K562 (cell line): ENCODE data around the gene EFHC2. TPM values are rescaled to one million over a fixed set of nuclear protein-coding genes. Genes with fewer than 3 reads are reported as not detected.

Experiments
- ATAC-seq: fragments of 200-7000 bp; cut with Tn5 transposase; 3 replicates; pipeline ENCODE4 v1.9.1; 2020; ENCODE audit warnings: moderate library complexity
- BruUV-seq: library from RNA; stranded (reverse); fragments of 400-500 nt; replicated peaks from 2 replicates; lab custom pipeline; 2021; lab: Mats Ljungman, UMichigan
- CTCF ChIA-PET: fragments of 300-600 bp; formaldehyde crosslinking; extraction: SDS; loops from one replicate; lab custom pipeline; 2021; ENCODE audit warnings: low intra/inter-chr PET ratio; lab: Yijun Ruan, JAX
- POLR2A ChIA-PET: fragments of 300-600, 350-650 bp; sonication (Branson Sonifier 250); formaldehyde crosslinking; extraction: SDS; loops from one replicate; lab custom pipeline; 2021; ENCODE audit warnings: antibody characterized with exemption, inconsistent platforms; lab: Yijun Ruan, JAX
- DNase-seq, 4 experiments: peaks; one replicate each; pipeline versions ENCODE4 v3.0.0 to v3.0.0-alpha.2; 2011 to 2018; ENCODE audit warnings: low spot score in 3 of 4, mixed read lengths in 3 of 4; ENCODE audit errors: extremely low read depth in 1 of 4
- FAIRE-seq: peaks from 2 replicates; lab custom pipeline; 2011; peaks lifted over from hg19 to GRCh38; lab: Jason Lieb, UNC
- H2AFZ ChIP-seq: 2 replicates; pipeline ENCODE4 v1.6.0; 2011; ENCODE audit warnings: low read depth, low read length, control low read depth, inconsistent platforms
- H3K27ac ChIP-seq: fragments of 200-600 bp; 3 replicates; pipeline ENCODE4 v1.8.0; 2011; ENCODE audit warnings: low read depth, mild to moderate bottlenecking, control low read depth, inconsistent platforms, low read length, moderate library complexity, mixed read lengths; ENCODE audit errors: extremely low read depth
- H3K27me3 ChIP-seq, 2 experiments: fragments of 300-600 bp in 1 of 2; 2 replicates in 1 of 2; 3 replicates in 1 of 2; pipeline versions ENCODE4 v1.6.0 to v1.8.0; 2011; ENCODE audit warnings: inconsistent platforms in 2 of 2, low read length in 2 of 2, mild to moderate bottlenecking in 1 of 2, mixed read lengths in 1 of 2, moderate library complexity in 1 of 2; ENCODE audit not compliant: control insufficient read depth in 2 of 2, insufficient read depth in 2 of 2
- H3K36me3 ChIP-seq: fragments of 300-600 bp; 3 replicates; pipeline ENCODE4 v1.8.0; 2011; ENCODE audit warnings: mild to moderate bottlenecking, low read length, inconsistent platforms; ENCODE audit not compliant: control insufficient read depth, insufficient read depth
- H3K4me1 ChIP-seq, 2 experiments: fragments of 200-600 bp in 1 of 2; replicated peaks in 1 of 2; 2 replicates in 1 of 2; 3 replicates in 1 of 2; pipeline versions ENCODE4 v1.5.1 to v1.8.0; 2011; ENCODE audit warnings: inconsistent platforms in 2 of 2, low read length in 2 of 2, mild to moderate bottlenecking in 1 of 2, mixed read lengths in 1 of 2, moderate library complexity in 1 of 2; ENCODE audit not compliant: control insufficient read depth in 2 of 2, insufficient read depth in 2 of 2
- H3K4me2 ChIP-seq: 2 replicates; pipeline ENCODE4 v1.6.1; 2011; ENCODE audit warnings: low read length, control low read depth, inconsistent platforms, mixed read lengths; ENCODE audit not compliant: insufficient read depth
- H3K4me3 ChIP-seq: fragments of 200-600 bp; sonication (generic), shearing (Covaris generic); 2 replicates; pipeline ENCODE4 v1.5.1; 2016; ENCODE audit warnings: control low read depth, inconsistent platforms
- H3K79me2 ChIP-seq: fragments of 200-600 bp; 3 replicates; pipeline ENCODE4 v1.8.0; 2011; ENCODE audit warnings: low read length, inconsistent platforms; ENCODE audit not compliant: control insufficient read depth, insufficient read depth
- H3K9ac ChIP-seq, 2 experiments: 2 replicates each; pipeline versions ENCODE4 v1.6.0 to v1.6.1; 2011; ENCODE audit warnings: low read depth in 2 of 2, low read length in 2 of 2, control low read depth in 1 of 2, inconsistent platforms in 1 of 2, mild to moderate bottlenecking in 1 of 2, mixed read lengths in 1 of 2; ENCODE audit not compliant: insufficient read depth in 1 of 2
- H3K9me1 ChIP-seq: one replicate; pipeline ENCODE4 v1.6.0; 2011; ENCODE audit warnings: inconsistent platforms, mild to moderate bottlenecking, low read length, moderate library complexity; ENCODE audit not compliant: control insufficient read depth, insufficient read depth
- H3K9me3 ChIP-seq: replicated peaks from 2 replicates; pipeline ENCODE4 v1.5.1; 2011; ENCODE audit warnings: low read depth, low read length, inconsistent platforms; ENCODE audit not compliant: control insufficient read depth, insufficient read depth
- H4K20me1 ChIP-seq: replicated peaks from 2 replicates; pipeline ENCODE4 v1.6.1; 2011; ENCODE audit warnings: low read length, inconsistent platforms, mixed read lengths; ENCODE audit not compliant: control insufficient read depth, insufficient read depth
- ELK1 ChIP-seq: sonication (generic); formaldehyde crosslinking; IDR thresholded peaks from 2 replicates; pipeline ENCODE4 v1.8.1; 2022; ENCODE audit warnings: missing genetic modification reagents
- FOXA3 ChIP-seq, 2 experiments: fragments of 450-650 bp in 1 of 2; sonication (generic) in 1 of 2; formaldehyde crosslinking; IDR thresholded peaks in 1 of 2; conservative IDR thresholded peaks in 1 of 2; 2 replicates each; pipeline versions ENCODE4 v1.4.0 to v1.8.0; 2020 to 2022; ENCODE audit warnings: mild to moderate bottlenecking in 2 of 2, missing genetic modification reagents in 1 of 2
- FOXM1 ChIP-seq, 2 experiments: fragments of 450-650 bp in 1 of 2; sonication (generic) in 1 of 2; formaldehyde crosslinking in 1 of 2; IDR thresholded peaks; 2 replicates each; pipeline versions ENCODE4 v1.6.1 to v1.9.0; 2017 to 2022; ENCODE audit warnings: low read depth in 2 of 2, mild to moderate bottlenecking in 2 of 2, missing genetic modification reagents in 1 of 2, moderate library complexity in 1 of 2
- MEF2D ChIP-seq: conservative IDR thresholded peaks from 2 replicates; pipeline ENCODE4 v1.6.1; 2016; ENCODE audit warnings: low read depth, missing genetic modification characterization, missing compliant biosample characterization
- NFYB ChIP-seq: IDR thresholded peaks from 2 replicates; pipeline ENCODE4 v1.6.1; 2011; ENCODE audit warnings: mild to moderate bottlenecking, moderate library complexity; ENCODE audit not compliant: insufficient read length; ENCODE audit errors: extremely low read depth
- PBX2 ChIP-seq, 2 experiments: IDR thresholded peaks in 1 of 2; conservative IDR thresholded peaks in 1 of 2; 2 replicates each; pipeline ENCODE4 v1.6.1; 2016; ENCODE audit warnings: low read depth in 2 of 2, mild to moderate bottlenecking in 1 of 2, missing compliant biosample characterization in 1 of 2, missing genetic modification characterization in 1 of 2, moderate library complexity in 1 of 2
- POLR2A ChIP-seq: fragments of 450-650 bp; conservative IDR thresholded peaks from 2 replicates; pipeline ENCODE4 v1.6.1; 2016
- RBFOX2 ChIP-seq: fragments of 200-400 bp; formaldehyde crosslinking; IDR thresholded peaks from 2 replicates; pipeline ENCODE4 v1.6.1; 2017; ENCODE audit warnings: low read depth, mild to moderate bottlenecking, low read length, moderate library complexity
- RBM14 ChIP-seq: fragments of 200-400 bp; formaldehyde crosslinking; IDR thresholded peaks from 2 replicates; pipeline ENCODE4 v1.6.1; 2018; ENCODE audit warnings: low read depth, mild to moderate bottlenecking, low read length, moderate library complexity, borderline replicate concordance; ENCODE audit not compliant: insufficient read depth
- STAT5B ChIP-seq: fragments of 250-450 bp; sonication (Bioruptor Pico); IDR thresholded peaks from 2 replicates; pipeline ENCODE4 v1.8.0; 2021; ENCODE audit warnings: mild to moderate bottlenecking, inconsistent platforms
- TEAD1 ChIP-seq, 2 experiments: fragments of 450-650 bp in 1 of 2; sonication (generic) in 1 of 2; formaldehyde crosslinking; IDR thresholded peaks; 2 replicates each; pipeline versions ENCODE4 v1.4.0 to v1.8.0; 2020 to 2022; ENCODE audit warnings: mild to moderate bottlenecking in 2 of 2, missing genetic modification reagents in 1 of 2
- ZBTB26 ChIP-seq: fragments of 450-650 bp; formaldehyde crosslinking; IDR thresholded peaks from 2 replicates; pipeline ENCODE4 v1.4.0; 2022; ENCODE audit warnings: missing genetic modification characterization
- ZEB2 ChIP-seq: fragments of 450-650 bp; IDR thresholded peaks from 2 replicates; pipeline ENCODE4 v1.6.1; 2016
- ZKSCAN1 ChIP-seq: fragments of 150-350 bp; IDR thresholded peaks from 2 replicates; pipeline ENCODE4 v1.6.1; 2016; ENCODE audit warnings: low read depth, low read length
- ZKSCAN8 ChIP-seq: fragments of 200-800 bp; sonication (Bioruptor generic); IDR thresholded peaks from 2 replicates; pipeline ENCODE4 v1.6.1; 2016; ENCODE audit warnings: missing genetic modification characterization, missing compliant biosample characterization
- WGBS: fragments of 100-300 bp; shearing (Covaris generic); methylation state at CpG from one replicate; pipeline ENCODE4 v1.1.6; 2016; ENCODE audit warnings: low coverage, mixed read lengths; ENCODE audit not compliant: insufficient coverage; ENCODE audit errors: missing lambda C conversion rate; 5-methylcytosine and 5-hydroxymethylcytosine counted together
- in situ Hi-C: fragments of 300-500 bp; cut with MboI; formaldehyde crosslinking; loops from 4 replicates; pipeline ENCODE4 v1.15.0; 2018; ENCODE audit warnings: inconsistent platforms, mixed read lengths
- intact Hi-C: fragments of 100-400 bp; cut with micrococcal nuclease; formaldehyde crosslinking; loops from 2 replicates; pipeline ENCODE4 v1.14.2; 2022
- polyA plus RNA-seq, 8 experiments: library from polyadenylated mRNA; depleted of rRNA in 4 of 8; stranded (reverse) in 5 of 8; unstranded in 3 of 8; fragments of >200 nt; fragmentation: Nextera tagmentation in 2 of 8; fragmentation: Illumina TruSeq in 1 of 8; extraction: Ambion mirVana in 2 of 8; extraction: Trizol in 1 of 8; gene quantifications; 2 replicates each; pipeline versions ENCODE4 v1.2.1 to v1.2.3, GENCODE V29; 2011 to 2014; ENCODE audit warnings: inconsistent platforms in 1 of 8, missing spikeins in 1 of 8
- total RNA-seq, 7 experiments: library from RNA; depleted of rRNA in 6 of 7; stranded (reverse); fragments of >200 nt in 6 of 7; fragmentation: Illumina TruSeq in 2 of 7; extraction: Trizol in 2 of 7; gene quantifications; 2 replicates each; pipeline versions ENCODE4 v1.2.1 to v1.2.3, GENCODE V29; 2011 to 2021; ENCODE audit warnings: low replicate concordance in 1 of 7

Gene EFHC2
- total and polyA plus RNA-seq, 9 of the 15 experiments (the other 6 are each of a cell fraction or from before 2014, with no cell fraction given) = 1.3 to 8.1 (median 3.0) TPM

GRCh38 chrX:44344687-44345086, 1.2 kb upstream of the EFHC2 start (continued):
- TF ChIP-seq ELK1 (CRISPR knock-in tag) (no peak), FOXA3 (CRISPR knock-in tag; conservative IDR thresholded peaks at IDR 0.05 in 1 of 2, IDR thresholded peaks at IDR 0.05 in 1 of 2) (peak in 1 of 2 experiments; percentile 47; a peak in 2 of 4 replicates), MEF2D (tag) (peak; percentile 85), ZBTB26 (CRISPR knock-in tag) (no peak), STAT5B (CRISPR knock-in tag) (no peak)

- Histone ChIP-seq H3K4me1 (peaks cover 5 to 9% of the 10 kb centered on the region in 2 experiments; a peak in 4 of 5 replicates), H3K9ac (peak overlapping the region; percentile 21 to 52; a peak in 2 of 4 replicates), H2AFZ (peak overlapping the region; percentile 94), H3K4me2 (peak overlapping the region; percentile 70), H3K9me1 (no peaks in the 10 kb centered on the region), H3K27me3 (no peaks in the 10 kb centered on the region), H3K79me2 (no peaks in the 10 kb centered on the region), H3K4me3 (peak overlapping the region; percentile 48), H4K20me1 (no peaks in the 10 kb centered on the region), H3K9me3 (no peaks in the 10 kb centered on the region), H3K27ac (peak overlapping the region; percentile 74), H3K36me3 (no peaks in the 10 kb centered on the region)
- intact Hi-C loops (loop anchor here (2.0 kb wide), 1 partner anchor 29 kb away; no protein-coding TSS in a partner anchor), in situ Hi-C loops (no loop called here)
- FAIRE-seq (peak; percentile 48), ATAC-seq (peak; percentile 92), DNase-seq (peak; percentile 59 to 76 (median 69))
- 1% methylated on average over 15 of the region's 16 CpGs for WGBS
- no TSS peak for BruUV-seq
- ChIA-PET POLR2A (no interaction called here), CTCF (interaction anchor here (0.7 kb wide), 1 partner anchor 31 kb away, joined by 3 read pairs; no protein-coding TSS in a partner anchor)
- TF ChIP-seq ZEB2 = 0 out of 2 replicates have a peak, but pooled peaks have one; percentile 10
- TF ChIP-seq PBX2 (CRISPR knock-in tag; IDR thresholded peaks at IDR 0.05; ENCODE audit: low read depth) = peak; percentile 48; the same call in 1 of the 2 replicates
- TF ChIP-seq PBX2 (tag; conservative IDR thresholded peaks at IDR 0.05; ENCODE audit: low read depth) = peak; percentile 33; the same call in 1 of the 2 replicates
- TF ChIP-seq TEAD1 (CRISPR knock-in tag; IDR thresholded peaks at IDR 0.05) = no peak
- peak; percentile 43 for TF ChIP-seq NFYB
- peak; percentile 72 for TF ChIP-seq FOXM1 (IDR thresholded peaks at IDR 0.05; ENCODE audit: low read depth)
- no peak for TF ChIP-seq FOXM1 (CRISPR knock-in tag; IDR thresholded peaks at IDR 0.05; ENCODE audit: low read depth)
- TF ChIP-seq POLR2A = 0 out of 2 replicates have a peak, but pooled peaks have one; percentile 23
- TF ChIP-seq ZKSCAN8 = no peak
- TF ChIP-seq RBM14 = no peak
- no peak for TF ChIP-seq ZKSCAN1
- TF ChIP-seq RBFOX2 = 0 out of 2 replicates have a peak, but pooled peaks have one; percentile 24
Observed at GRCh38 chrX:44344194-44344593, 722 bp upstream of the EFHC2 start.
